ENCODE data around the gene GATA2.

GATA2 gene

DNA sequence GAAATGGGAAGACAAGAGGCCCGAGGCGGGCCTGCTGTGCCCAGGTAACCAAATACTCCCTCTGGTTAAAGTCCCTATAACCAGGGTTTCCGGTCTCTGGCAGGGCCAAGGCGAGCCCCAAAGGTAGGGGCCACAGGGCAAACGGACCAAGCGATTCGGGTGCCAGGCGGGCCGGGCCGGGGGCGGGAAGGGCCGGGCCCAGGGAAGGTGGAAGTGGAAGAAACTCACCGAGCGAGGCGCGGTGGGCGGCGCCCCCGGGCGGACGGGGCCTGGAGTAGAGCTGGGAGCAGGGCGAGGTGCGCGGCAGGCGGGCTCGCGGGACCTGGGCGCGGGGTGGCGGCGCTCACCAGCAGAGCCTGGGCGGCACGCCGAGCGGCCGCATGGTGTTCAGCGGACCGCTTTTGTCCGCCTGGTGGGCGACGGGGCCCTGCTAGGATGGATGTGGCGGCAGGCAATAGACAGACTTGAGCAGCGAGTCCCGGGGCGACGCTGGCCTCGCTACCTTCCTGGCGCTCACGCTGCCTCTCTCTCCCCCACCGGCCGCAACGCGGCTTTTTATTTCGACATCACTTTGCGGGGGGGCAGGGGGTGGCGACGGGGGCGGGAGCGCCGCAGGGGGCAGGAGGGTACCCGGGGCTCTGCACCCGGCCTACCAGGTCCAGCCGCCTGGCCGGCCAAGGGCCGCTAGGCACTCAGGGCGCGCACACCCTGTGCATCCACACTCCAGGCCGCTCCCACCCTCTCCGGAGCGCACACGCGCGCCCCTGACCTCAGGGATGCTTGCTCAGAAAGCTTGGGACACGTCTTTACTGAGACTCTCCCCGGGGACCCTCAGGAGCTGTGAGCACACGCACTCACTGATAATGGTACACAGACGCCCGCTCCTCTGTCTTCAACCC, at the start of gene GATA2:
GATA2 (minus strand) TSS at position 531 of the 899 bp plus-strand sequence. CDS start 6,170 bp downstream, outside the sequence.
- no peak for TF ChIP-seq CTCF (IDR thresholded peaks at IDR 0.05)
- Histone ChIP-seq H3K4me3 (peak within 1 kb of the TSS; percentile 43), H3K27ac (no peak within 1 kb of the TSS)
- peak; percentile 64 for DNase-seq (ENCODE audit: low spot score)

DNA sequence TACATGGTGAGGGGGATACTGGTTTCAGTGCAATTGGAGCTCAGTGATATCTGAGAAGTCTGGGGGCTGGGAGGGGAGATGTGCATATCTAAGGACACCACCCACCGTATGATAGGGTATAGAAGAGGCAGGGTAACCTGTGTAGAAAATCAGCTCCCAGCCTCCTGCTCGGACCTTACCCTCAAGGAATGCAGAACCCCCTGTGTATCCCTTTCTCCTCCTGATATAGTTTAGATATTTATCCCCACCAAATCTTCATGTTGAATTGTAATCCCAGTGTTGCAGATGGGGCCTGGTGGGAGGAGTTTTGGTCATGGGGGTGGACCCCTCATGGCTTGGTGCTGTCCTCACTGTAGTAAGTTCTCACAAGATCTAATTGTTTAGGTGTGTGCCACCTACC, 48.2 kb upstream of the GATA2 start:
- Histone ChIP-seq H3K4me3 (no peak overlapping the region), H3K27ac (no peak overlapping the region)
- DNase-seq (ENCODE audit: low spot score): no peak
- TF ChIP-seq CTCF (IDR thresholded peaks at IDR 0.05): no peak

DNA sequence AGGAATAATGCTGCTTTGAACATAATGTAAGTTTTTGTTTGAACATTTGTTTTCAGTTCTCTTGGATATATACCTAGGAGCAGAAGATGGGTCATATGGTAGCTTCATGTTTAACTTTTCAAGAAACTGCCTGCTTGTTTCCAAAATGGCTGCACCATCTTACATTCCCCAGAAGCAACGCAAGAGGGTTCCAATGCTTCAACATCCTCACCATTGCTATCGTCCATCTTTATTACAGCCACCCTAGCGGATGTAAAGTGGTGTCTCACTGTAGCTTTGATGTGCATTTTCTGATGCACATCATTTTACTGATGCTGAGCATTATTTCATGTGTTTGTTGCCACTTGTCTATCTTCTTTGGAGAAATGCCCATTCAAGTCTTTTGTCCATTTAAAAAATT, 46.4 kb upstream of the GATA2 start:
- no peak for DNase-seq (ENCODE audit: low spot score)
- Histone ChIP-seq H3K27ac (no peak overlapping the region), H3K4me3 (no peak overlapping the region)
- no peak for TF ChIP-seq CTCF (IDR thresholded peaks at IDR 0.05)

DNA sequence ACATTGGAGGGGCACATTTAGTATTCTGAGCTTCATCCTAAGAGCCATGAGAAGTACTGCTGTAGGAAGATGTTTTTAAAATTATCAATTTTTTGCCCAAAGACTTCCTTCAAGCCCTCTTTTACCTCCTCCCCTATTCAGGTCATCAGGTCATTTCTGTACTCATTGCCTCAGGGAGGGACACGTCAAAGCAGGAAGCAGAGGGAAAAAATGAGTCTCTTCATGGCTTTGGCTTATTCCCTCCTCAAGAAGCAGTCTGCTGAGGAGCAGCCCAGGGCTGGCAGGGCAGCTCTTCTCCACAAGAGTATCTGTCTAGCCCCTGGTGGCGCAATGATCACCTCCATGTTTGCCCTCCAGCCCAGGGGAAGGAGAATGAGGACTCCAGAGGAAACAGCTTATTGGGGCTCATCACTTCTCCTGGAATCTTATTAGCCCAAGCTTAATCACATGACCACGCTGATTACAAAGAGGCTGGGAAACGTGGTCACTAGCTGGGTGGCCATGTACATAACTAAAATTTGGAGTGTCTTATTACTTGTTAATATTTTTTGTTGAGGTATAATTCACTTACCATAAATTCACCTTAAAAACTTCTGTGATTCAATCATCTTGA, 44.2 kb upstream of the GATA2 start:
- Histone ChIP-seq H3K27ac (no peak overlapping the region), H3K4me3 (no peak overlapping the region)
- TF ChIP-seq CTCF (IDR thresholded peaks at IDR 0.05): no peak
- no peak for DNase-seq (ENCODE audit: low spot score)

GRCh38 chr3:128532012-128532983, 39.3 kb upstream of the GATA2 start:
- TF ChIP-seq CTCF (IDR thresholded peaks at IDR 0.05): no peak
- H3K27ac ChIP-seq: no peak overlapping the region
- DNase-seq (ENCODE audit: low spot score): no peak
- no peak overlapping the region for H3K4me3 ChIP-seq

DNA sequence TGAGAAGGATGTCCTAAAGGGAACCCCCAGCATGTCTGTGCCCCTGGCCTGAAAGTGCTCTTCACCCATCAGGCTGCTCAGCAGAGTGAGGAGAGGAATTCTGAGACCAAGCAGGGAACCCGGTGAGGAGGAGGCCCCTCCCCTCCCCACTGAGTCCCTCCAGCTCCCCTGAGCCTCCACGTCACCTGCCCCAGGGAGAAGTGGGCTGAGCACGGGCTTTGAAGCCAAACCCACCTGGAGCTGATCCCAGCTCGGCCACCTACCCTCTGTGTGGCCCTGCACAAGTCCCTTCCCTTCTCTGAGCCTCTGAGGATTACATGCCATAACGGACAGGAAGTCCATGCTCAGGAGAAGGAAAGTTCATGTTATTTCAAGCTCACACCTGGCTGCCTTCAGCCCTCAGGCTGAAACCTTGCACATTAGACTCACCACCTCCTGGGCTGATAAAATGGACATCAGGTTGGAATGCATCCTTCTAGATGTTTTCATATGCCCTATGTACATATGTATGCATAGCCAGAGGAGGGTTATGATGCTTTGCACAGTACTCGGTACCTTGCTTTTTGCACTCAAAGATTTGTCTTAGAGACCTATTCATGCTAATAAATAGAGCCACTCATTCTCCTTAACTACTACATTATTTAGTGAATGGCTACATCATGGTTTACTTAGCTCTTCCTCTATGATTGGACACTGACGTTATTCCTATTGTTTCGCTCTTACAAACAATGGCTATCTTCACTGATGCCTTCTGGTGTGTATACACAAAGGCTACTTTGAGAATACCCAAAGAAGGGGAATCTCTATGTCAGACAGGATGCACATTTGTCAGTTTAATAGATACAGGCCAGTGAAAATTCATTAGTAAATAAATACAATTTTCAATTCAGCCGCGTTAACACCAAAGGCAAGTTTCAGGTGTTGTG, 31.6 kb upstream of the GATA2 start:
- DNase-seq (ENCODE audit: low spot score): no peak

More for the DNA sequence above, 31.6 kb upstream of the GATA2 start:
- TF ChIP-seq CTCF (IDR thresholded peaks at IDR 0.05): no peak
- H3K4me3 ChIP-seq: no peak overlapping the region
- no peak overlapping the region for H3K27ac ChIP-seq

Data from coronary artery (tissue), 2 donors.